HFF-Myc (cell line): ENCODE data around the gene TARS1.

Experiments
- DNase-seq: peaks from one replicate; pipeline ENCODE4 v3.0.0-alpha.2; 2011; ENCODE audit warnings: low read depth; ENCODE audit errors: extremely low read depth
- H3K4me3 ChIP-seq: replicated peaks from 2 replicates; pipeline ENCODE4 v1.5.1; 2011; ENCODE audit warnings: low read depth, mild to moderate bottlenecking, control low read depth, low read length
- CTCF ChIP-seq: IDR thresholded peaks from 2 replicates; pipeline ENCODE4 v1.5.1; 2012; ENCODE audit warnings: mild to moderate bottlenecking, low read depth, low read length, control low read depth; ENCODE audit errors: missing control alignments

Gene TARS1

DNA sequence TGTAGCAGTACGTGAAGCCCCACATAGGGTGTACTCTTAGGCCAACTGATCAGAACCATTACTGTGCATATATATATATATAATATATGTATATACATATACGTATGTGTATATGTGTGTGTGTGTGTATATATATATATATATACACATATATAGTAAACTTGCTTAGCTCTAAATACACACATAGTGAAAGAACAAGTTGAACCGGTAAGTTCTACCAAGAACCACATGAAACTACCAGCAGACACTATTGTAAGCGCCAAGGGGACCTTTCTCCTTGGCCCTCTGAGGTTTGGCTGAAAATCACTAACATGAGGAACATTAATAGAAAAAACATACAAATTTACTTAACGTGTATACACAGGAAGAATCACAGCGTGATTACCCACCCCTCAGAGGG lies 1.8 kb upstream of the TARS1 start:
- no peak for DNase-seq
- no peak for TF ChIP-seq CTCF
- H3K4me3 ChIP-seq, result peak overlapping the region; percentile 60

DNA sequence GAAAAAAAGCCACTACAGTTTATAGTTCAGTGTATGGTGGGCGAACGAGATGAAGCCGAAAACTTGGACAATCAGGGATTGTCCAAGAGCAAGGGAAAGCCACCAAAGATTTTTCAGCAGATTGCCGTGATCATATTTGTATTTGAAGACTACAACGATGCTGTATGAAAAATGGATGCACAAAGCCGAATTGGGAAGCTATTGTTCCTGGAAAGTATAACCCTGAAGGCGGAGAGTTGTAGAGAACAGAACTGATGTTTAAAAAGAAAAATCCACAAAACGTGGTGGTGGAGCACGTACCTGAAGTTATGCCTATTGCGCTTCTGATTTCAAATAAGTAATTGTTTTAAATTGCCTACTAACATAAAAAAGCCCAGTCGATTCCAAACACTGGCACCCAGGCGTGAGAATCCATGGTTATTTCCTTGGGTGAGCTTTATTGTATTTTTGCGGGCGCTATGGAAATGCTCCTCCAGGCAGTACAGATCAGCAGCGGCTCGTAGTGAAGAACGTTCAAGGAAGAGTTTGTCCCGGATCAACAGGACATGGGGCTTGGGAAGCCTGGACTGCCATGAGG lies 772 bp upstream of the TARS1 start:
- DNase-seq, result no peak
- TF ChIP-seq CTCF, result no peak
- H3K4me3 ChIP-seq, result peak overlapping the region; percentile 60

DNA sequence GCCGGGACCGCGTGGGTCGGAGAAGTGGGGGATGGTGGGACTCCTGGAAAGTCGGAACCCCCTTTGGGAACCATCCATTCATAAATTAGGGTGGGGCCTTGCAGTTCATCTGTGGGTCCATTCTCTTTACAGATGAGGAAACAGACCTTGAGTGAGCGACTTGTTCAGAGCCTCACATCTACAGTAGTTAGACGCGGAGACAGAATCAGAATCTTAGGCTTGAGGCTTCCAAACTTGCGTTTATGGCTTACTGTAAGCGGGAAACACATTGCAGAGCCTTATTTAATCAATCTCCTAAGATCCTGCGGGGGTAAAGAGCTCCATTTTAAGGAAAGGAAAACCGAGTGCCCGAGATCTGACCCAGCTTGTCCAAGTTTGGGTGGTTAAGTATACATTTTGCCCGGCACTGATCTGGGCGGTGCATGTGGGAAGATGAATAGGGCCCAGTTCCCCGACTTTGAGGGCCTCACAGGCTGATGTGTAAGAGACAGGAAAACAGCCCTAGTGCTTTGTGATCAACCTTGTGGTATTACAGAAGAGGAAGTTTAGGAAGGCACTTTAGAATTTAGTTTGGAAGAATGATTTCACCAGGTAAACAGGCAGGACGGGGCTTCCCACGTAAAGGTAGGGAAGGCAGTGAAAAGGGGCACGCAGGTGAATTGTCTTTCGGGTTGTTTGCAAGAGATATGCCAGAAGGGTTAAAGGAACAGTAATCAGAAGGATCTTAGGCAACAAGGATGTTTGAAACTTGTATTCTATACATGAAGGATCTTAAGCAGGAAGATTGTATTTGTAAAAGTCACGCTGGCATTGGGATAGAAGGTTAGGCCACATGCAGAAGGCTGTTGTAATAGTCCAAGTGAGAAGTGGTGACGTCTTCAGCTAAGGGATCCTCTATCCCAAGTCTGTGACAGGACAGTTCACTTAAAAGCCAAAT lies 744 bp downstream of the TARS1 start:
- TF ChIP-seq CTCF, result no peak
- H3K4me3 ChIP-seq, result peak overlapping the region; percentile 60
- peak; percentile 51 for DNase-seq

DNA sequence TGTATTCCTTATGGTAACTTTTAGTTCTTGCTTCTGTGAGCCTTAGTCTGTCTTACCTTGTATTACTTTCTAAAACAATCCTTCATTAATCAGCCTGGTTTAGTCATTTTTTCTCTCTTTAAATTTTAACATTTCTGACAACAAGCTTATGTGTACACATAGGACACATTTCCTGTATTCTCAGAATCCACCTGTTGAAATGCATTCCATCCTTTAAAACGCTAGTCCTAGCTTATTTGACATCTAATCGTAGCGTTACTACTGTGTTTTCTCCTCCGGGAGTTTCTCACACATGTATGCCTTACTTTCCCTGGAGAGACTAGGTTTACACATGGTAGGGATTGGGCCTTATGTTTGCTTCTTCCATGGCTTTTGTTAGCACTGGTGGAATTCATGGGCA lies 3.8 kb downstream of the TARS1 start:
- no peak overlapping the region for H3K4me3 ChIP-seq
- TF ChIP-seq CTCF, result no peak
- DNase-seq, result no peak

DNA sequence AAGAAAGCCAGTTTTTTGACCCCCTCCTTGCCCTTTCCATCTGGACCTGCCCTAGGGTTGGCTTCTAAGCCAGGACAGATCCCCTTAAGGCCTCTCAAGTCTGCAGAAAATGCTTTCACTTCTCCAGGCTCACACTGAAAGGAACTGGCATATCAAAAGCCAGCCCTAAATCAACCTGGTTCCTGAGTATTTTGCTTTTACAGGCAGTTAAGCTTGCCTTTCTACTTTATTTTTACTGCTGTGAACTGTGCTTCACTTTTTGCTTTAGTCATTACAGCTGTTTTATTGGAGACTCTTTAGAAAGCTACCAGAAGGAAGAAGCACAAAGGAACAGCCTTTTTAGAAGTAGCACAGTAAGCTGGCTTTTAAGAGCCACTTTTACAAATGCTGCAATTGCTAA lies 5.0 kb downstream of the TARS1 start:
- TF ChIP-seq CTCF, result no peak
- no peak for DNase-seq
- no peak overlapping the region for H3K4me3 ChIP-seq

DNA sequence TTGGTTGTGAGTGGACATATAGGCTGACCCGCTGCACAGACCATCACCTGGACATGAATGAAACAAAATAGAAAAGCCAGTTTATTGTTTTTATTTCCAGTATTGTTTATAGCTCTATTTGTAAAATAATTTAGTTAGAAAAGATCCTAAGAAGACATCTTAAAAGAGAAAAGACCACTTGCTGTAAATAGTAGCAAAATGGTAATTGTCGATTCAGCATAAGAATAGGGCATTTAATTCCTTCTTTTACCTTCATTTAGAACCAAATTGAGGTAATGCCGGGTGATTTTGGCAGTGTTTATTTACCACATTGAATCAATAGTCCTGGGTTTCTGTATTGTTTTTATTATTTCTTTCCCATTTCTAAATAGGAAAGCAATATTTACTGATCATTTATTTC lies 7.4 kb downstream of the TARS1 start:
- no peak for DNase-seq
- TF ChIP-seq CTCF, result no peak
- H3K4me3 ChIP-seq, result no peak overlapping the region
